ENCODE results near the gene CMSS1. TPM values are rescaled to one million over a fixed set of nuclear protein-coding genes. Genes with fewer than 3 reads are reported as not detected.
A peak's percentile ranks its signal among the peaks of the same experiment; 100 is the strongest.

CMSS1 gene
- total RNA-seq, 1 experiment from 2014 or later: 86.3 TPM

- TF ChIP-seq TCF7L2 (IDR thresholded peaks at IDR 0.05; ENCODE audit: low read depth, low read length) (no peak), CTCF (IDR thresholded peaks at IDR 0.05) (no peak), POLR2AphosphoS5 (IDR thresholded peaks at IDR 0.05; ENCODE audit: low read depth, low read length) (no peak)
Measured at GRCh38 chr3:99825004-99825640, 7.5 kb downstream of the CMSS1 start.

GRCh38 chr3:99829844-99830243 is 12.2 kb downstream of the CMSS1 start:
- Histone ChIP-seq H3K9me3 (ENCODE audit: control insufficient read depth, insufficient read depth, low read depth, low read length) (no peaks in the 10 kb centered on the region), H3K27ac (ENCODE audit: low read length) (no peak overlapping the region), H3K4me1 (ENCODE audit: control insufficient read depth, insufficient read depth, low read length) (peaks cover 7% of the 10 kb centered on the region; the same call in 1 of the 2 replicates), H3K27me3 (ENCODE audit: control insufficient read depth, insufficient read depth, low read length) (no peaks in the 10 kb centered on the region), H3K4me3 (ENCODE audit: low read depth in 2 of 2, low read length in 2 of 2) (no peak overlapping the region), H3K36me3 (ENCODE audit: control insufficient read depth, insufficient read depth, low read length) (no peaks in the 10 kb centered on the region)
- TF ChIP-seq CTCF (IDR thresholded peaks at IDR 0.05) (no peak), REST (IDR thresholded peaks at IDR 0.05; ENCODE audit: insufficient read depth in 1 of 2, low read depth in 2 of 2, low read length in 1 of 2) (no peak)
- in situ Hi-C loops (cut with HindIII; ENCODE audit: low pct_unique_long_range_greater_than_20kb, low sequenced_read_pairs): no loop called here
- ChIA-PET CTCF (interaction anchor here (1.0 kb wide), 1 partner anchor 425 kb away, joined by 7 read pairs; no protein-coding TSS in a partner anchor), POLR2A (no interaction called here)
- DNase-seq (ENCODE audit: low read depth, low spot score) (no peak), ATAC-seq (no peak)
- no TSS peak for BruUV-seq (replicated peaks)
- intact Hi-C loops (cut with micrococcal nuclease; ENCODE audit: unreplicated experiment): loop anchor here (5.0 kb wide), 1 partner anchor 762 kb away; no protein-coding TSS in a partner anchor

More at GRCh38 chr3:99825004-99825640, 7.5 kb downstream of the CMSS1 start:
- ChIA-PET POLR2A (no interaction called here), CTCF (no interaction called here)
- DNase-seq (ENCODE audit: low read depth, low spot score) (no peak), ATAC-seq (peak; percentile 80)
- Histone ChIP-seq H3K4me1 (ENCODE audit: control insufficient read depth, insufficient read depth, low read length) (peaks cover 19% of the 10 kb centered on the region; the same call in 1 of the 2 replicates), H3K4me3 (ENCODE audit: low read depth in 2 of 2, low read length in 2 of 2) (no peak overlapping the region), H3K27ac (ENCODE audit: low read length) (peak overlapping the region; percentile 26; the same call in 1 of the 2 replicates), H3K9me3 (ENCODE audit: control insufficient read depth, insufficient read depth, low read depth, low read length) (no peaks in the 10 kb centered on the region), H3K36me3 (ENCODE audit: control insufficient read depth, insufficient read depth, low read length) (no peaks in the 10 kb centered on the region), H3K27me3 (ENCODE audit: control insufficient read depth, insufficient read depth, low read length) (no peaks in the 10 kb centered on the region)
- intact Hi-C loops (cut with micrococcal nuclease; ENCODE audit: unreplicated experiment) (no loop called here), in situ Hi-C loops (cut with HindIII; ENCODE audit: low pct_unique_long_range_greater_than_20kb, low sequenced_read_pairs) (no loop called here)
- BruUV-seq (replicated peaks): no TSS peak
